ELR (cell line): ENCODE results near the gene ART4.

Experiments used
- DNase-seq: peaks from one replicate; pipeline ENCODE4 v3.0.0-alpha.2; 2015; ENCODE audit warnings: low read depth

ART4 gene, protein sequence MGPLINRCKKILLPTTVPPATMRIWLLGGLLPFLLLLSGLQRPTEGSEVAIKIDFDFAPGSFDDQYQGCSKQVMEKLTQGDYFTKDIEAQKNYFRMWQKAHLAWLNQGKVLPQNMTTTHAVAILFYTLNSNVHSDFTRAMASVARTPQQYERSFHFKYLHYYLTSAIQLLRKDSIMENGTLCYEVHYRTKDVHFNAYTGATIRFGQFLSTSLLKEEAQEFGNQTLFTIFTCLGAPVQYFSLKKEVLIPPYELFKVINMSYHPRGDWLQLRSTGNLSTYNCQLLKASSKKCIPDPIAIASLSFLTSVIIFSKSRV

DNA sequence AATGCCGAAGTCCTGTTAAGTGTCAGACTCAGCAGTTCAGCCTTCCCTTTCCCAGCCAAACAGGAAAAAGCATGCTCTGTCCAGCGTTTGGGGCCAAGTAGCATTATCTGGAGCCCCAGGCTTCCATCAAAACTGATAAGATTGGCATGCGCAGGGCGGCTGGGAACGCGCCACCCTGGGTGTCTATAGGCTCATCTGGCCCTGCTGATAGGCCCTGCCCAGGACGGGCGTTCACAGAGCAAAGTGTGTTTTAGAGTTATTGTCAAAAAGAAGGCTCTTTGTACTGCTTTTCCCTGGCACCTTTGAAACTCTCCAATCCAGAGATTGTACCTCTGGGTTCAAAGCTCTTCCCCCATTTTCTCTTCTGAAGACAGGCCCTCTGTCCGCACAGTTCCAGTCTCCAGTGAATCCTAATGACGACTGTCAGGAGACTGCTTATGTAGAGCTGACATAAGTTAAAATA is at the start of gene ART4:
Gene ART4, minus strand, starts transcription at position 102 of the 463 bp plus-strand sequence. CDS start 413 bp downstream, outside the sequence.
- no peak for DNase-seq

DNA sequence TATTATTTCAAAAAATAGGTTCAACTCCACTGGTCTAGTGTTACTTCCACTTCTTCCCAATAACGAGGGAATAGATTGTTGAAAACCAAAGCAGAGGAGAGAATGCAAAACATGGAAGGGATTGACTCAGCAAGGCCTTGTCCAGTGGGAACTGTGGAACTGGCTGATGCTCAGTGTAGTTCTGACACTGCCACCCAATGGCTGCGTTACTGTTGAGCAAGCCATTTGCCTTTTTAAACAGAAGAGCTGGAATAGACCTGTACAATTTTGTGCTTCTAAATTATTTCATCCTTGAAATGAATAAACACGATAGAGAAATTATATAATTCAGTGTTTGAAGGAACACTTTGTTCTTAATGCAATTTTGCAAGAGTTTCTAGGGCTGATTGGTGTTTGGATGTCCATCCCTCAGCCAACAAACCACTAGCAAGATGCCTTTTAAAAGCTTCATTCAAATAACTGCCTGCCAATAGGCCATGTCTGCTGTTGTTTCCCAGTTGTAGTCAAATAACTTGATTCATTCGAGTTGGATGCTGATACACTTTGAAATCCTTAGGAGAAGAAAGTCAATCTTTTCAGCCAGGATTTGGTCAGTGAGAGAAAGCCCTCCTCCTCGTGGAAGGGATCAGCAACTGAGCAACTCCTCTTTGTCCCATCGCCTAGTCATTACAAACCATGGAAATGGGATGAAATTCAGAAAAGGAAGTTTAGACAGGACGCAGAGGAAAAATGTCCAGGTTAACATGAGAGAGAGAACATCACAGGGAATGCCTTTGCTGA is 49.6 kb upstream of the ART4 start:
- DNase-seq: peak; percentile 28

DNA sequence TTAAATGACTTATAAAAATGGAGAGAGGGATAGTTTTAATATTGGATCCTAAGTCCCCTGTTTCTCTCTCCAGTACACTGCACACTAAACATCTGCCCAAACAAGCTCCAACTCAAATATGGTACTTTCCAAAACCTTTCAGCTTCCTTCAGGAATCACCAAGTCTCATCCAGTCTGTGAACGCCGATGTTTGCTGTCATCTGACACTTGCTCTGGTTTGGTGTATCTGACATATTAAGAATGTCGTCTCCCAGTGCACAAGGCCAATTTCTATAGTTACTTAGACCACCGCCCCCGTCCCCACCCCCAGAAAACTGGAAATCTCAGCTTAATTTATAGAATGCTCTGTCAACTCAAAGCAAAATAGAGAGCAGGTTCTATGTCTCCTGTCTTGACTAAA is 47.4 kb upstream of the ART4 start:
- DNase-seq: no peak

DNA sequence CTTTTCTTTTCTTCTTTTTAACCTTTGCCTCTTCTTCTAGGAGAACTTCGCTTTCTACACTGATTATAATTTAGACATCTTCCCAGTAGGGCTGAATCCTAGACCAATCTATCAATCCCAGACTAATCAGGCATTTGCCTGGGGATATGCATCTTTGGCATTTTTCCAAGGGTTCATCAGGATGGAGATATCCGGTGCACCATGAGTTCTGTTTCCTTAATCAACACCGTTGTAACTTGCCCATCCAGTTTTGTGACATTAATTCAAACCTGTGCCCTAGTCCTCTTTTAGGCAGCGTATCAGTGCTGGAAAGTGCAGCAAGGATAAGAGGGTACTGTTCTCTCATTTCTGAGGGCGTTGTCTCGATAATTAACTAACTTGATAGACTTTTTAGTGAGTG is 42.9 kb upstream of the ART4 start:
- DNase-seq: no peak

DNA sequence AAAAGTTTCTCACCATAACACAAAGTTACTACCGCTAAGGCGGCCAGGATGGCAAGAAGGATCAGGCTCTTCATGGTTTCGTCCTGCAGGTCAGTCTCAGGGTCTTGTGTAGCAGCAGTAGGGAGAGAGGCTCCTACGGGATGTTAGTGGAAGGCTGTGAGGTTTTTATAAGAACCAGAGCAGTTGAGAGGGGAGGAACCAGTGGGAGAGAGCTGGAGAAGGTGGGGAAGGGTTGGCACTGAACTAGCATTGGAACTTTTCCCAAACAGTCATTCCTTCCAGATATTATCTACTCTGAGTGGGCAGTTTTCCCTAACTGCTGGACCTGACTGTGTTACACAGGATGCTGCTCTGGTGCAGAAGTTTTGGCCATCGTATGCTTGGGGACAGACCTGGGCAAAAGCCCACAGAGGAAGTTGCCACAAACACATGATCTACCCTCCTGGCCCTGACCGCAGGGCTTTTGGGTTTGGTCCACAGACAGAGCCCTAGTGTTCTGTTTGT is 42.4 kb upstream of the ART4 start, which contains the start of gene MGP:
Gene MGP, minus strand, starts transcription at position 137 of the 504 bp plus-strand sequence. Its CDS starts 63 bp downstream, at position 74.
- DNase-seq: no peak

DNA sequence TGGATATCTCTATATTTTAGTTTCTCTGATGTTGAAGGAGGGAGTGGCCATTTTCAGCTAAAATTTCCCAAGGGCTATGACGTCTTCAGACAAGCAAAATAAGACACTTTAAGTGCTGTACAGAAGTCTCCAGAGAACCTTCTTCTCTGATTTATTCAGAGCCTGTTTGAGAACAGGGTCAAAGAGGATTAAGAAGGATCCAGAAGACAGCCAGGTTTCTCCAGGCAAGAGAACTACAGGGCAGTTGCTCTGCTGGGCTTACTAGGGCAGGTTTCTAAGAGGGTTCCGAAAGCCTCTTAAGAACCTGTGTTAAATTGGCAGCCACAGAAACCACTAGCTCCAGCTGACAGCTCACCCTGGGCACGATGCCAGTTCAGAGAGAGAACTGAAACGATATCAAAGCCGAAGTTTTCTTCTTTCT is 41.1 kb upstream of the ART4 start:
- peak; percentile 67 for DNase-seq

DNA sequence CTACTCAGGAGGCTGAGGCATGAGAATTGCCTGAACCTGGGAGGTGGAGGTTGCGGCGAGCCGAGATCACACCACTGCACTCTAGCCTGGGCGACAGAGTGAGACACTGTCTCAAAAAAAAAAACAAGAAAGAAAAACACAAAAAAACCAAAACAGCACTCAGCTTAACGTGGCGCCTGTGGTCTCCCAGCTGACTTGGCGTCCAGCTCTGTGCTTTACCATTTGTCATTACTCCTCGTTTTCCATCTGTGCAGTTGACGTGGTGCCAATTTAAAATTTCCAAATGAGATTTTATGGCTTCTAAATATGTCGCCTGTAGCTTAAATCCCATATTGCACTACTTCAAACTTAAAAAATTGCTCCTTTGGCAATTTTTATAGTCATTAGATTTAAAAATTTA is 40.4 kb upstream of the ART4 start:
- no peak for DNase-seq

DNA sequence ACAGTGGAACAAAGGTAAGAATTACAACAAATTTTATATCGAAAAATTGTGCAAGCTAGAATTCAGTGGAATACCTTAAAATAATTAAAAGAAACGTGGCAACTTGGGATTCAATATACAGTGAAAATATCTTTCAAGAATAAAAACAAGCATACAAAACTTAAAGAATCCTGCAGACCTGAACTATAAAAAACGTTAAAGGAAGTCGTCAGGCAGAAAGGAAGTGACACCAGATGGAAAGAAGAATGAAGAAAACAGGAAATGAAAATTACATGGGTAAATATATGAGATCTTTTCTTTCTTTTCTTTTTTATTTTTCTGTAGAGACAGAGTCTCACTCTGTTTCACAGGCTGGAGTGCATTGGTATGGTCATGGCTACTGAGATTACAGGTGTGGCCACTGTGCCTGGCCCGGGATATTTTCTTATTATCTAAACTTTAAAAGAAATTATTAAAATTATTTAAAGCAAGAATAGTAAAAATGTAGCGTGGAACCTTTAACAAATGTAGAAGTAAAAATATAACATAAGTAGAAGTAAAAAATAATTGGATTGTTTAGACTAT is 37.6 kb upstream of the ART4 start:
- no peak for DNase-seq

DNA sequence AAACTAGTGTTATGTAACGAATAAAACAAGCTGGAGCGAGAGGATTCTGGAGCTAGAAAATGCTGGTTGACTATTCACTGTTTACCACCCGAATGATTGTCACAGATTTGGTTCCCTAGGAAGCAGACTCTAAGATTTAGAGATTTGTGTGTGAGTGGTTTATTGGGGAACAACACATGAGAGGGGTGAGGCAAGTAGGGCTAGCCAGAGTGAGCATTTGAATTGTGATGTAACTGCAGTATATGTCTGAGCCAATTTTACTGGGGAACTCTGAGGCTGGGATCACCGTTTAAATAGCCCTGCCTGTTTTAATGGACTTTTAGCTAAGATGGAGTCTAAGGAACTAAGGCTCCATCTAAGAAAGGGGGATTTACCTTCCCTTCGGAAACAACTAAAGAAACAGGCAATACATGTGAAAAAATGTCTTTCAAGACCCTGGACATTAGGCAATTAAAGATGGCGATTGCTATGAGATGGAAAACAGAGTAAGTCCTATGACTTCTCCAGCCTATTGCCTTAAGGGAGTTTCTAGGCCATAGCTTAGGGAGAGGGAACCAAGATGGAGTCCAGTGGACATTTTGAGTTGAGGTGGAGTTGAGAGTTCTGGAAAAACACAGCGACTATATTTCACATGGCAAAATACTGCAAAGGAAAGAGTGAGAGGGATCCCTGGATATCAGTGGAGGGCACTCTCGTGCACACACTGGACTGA is 36.1 kb upstream of the ART4 start:
- DNase-seq: no peak

DNA sequence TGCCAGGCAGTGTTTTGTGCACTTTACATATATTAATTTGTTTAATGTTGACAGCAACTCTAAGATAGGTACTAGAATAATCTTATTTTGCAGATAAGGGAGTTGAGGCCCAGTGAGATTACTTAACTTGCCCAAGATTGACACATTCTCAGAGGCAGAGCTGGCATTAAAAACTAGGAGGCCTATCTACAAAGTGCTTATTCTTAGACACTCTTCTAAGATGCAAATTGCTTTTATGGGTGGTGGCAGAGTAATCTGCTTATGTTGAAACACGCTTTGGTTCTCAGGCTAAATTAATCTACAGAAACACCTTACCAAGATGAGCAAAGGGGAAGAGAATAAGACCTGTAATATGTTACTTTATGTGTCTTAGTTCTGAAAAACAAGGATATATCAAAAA is 35.2 kb upstream of the ART4 start:
- DNase-seq: no peak

DNA sequence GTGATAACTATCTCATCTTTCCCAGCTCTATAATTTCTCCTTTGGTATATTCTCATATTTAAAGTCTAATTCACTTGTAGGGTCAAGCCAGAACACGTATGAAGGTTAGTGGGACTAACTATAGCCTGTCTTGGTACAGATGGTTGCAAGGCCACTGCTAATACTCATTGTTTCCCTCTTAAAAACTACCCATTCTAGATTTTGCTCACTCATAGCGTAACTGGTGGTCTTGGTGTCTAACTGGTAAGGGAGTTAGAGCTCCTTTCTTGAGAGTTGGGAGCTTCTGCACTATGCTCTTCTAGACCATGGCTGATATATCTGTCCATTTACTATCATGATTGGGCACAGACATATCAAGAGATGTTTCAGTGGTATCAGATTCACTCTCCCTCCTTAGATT is 33.5 kb upstream of the ART4 start:
- no peak for DNase-seq

DNA sequence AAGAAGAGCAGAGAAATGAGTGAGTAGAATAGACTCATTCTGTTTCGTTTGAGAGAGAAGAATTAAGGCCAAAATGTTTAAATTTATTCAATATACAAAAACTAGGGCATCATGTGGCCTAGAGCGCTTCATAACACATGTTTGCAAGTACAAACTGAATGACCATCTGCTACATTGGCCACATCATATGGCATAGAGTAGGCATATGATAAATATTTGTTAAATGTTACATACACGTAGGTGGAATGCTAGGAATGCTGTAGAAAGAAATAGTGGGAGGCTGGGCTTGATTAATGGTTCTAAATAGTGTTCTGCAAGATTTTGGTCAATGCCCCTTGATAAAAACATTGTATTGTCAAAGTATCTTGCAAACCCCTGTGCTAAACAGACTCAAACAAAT is 31.6 kb upstream of the ART4 start:
- peak; percentile 27 for DNase-seq

DNA sequence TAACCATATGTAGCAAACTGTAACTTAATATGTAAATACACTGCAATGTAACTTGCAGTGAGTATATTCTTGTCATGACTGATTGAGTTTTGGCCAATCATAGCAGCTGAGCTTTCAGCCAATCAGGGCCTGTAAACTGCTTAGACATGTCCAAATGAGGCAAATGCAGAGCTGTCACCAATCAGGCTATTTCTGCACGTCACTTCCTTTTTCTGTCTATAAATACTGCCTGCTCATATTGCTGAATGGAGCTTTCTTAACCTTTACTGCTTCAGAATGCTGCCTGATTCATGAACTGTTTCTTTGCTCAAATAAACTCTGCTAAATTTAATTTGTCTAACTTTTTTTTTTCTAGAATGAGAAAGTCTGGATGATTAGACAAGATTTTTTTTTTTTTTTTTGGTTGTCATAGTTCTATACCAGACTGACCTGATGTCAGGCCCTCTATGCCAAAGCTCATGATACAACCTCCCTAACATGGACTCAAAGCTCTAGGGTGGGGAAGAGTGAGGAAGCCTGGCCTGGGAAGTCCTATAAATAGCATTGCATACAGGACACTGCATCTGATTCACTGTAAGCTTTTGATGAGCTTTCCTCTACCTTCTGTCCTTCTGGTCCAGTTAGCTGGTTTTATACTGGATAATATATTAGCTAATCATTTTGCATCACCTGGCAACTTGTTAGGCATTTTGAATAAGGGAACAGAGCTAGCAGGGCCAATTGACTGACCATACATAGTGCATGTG is 30.3 kb upstream of the ART4 start:
- no peak for DNase-seq

DNA sequence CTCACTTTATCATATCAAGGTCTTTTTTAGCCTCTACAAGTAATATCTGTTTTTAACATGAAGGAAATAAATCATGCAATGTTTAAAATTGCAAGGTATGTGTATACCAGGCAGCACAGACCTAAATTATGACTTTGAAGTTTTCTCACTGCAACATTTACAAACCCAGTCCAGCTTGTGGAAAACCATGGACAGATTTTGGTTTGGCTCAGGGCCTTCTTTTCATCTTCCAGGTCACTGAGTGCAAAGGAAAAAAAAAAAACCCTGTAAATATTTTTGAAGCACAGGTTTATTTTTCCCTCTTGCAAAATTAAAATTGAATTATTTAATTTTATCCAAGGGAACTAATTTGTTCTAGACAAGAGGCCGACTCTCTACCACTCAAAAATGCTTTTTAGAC is 28.6 kb upstream of the ART4 start:
- no peak for DNase-seq

DNA sequence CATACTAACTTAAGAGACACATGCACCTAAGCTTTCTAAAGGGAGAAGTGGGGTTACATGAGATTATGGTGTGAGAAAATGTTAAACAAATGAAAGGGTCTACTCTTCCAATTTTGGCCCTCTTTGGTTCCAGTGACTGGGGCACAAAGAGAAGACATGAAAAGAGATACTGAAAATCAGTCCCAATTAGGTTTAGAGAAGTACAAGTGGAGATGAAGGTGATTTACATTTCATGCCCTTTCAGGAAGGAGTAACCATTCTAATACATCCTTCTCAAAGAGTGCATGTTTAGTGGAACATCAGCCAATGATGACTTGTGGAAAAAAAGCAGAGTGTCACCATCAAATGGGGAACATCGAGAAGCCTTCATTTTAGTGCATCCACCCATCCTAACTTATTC is 27.9 kb upstream of the ART4 start:
- no peak for DNase-seq

DNA sequence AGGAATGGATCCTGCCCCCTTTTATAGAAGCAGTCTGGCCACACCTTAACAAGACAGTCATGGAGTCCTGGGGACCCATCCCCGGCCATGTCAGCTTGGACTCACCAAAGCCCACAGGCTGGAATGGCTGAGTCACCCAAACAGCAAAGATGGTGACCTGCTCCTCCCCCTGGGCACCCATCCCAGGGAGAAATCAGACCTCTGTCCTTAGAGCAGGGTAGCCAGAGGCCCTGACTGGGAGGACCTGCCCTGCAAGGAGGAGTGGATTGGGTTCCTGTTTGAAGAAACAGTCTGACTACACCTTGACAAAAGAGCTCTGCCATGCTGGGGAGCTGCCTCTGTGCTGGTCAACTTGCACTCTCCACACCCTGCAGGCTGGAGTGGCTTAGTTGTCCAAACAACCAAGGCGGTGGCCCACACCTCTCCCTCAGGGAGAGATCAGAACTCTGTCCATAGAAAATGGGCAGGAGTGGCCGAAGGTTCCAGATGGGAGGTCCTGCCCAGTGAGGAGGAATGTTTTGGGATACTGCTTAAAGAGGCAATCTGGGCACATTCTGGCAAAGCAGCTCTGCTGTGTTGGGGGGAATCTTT is 25.7 kb upstream of the ART4 start:
- peak; percentile 24 for DNase-seq

DNA sequence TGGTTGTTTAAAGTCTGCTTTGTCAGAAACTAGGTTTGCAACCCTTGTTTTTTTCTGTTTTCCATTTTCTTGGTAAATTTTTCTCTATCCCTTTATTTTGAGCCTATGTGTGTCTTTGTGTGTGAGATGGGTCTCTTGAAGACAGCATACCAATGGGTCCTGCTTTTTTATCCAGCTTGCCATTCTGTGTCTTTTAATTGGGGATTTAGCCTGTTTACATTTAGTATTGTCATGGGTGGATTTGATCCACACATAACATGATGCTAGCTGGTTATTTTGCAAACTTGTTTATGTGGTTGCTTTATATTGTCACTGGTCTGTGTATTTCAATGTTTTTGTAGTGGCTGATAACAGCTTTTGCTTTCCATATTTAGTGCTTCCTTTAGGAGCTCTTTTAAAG is 17.2 kb upstream of the ART4 start:
- DNase-seq: no peak

DNA sequence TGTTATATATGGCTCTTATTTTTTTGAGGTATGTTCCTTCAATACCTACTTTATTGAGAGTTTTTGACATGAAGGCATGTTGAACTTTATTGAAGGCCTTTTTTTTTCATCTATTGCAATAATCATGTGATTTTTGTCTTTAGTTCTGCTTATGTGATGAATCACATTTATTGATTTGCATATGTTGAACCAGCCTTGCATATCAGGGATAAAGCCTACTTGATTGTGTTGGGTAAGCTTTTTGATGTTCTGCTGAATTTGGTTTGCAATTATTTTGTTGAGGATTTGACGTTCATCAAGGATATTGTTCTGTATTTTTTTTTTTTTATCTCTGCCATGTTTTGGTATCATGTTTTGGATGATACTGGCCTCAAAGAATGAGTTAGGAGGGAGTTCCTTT is 15.2 kb upstream of the ART4 start:
- no peak for DNase-seq

DNA sequence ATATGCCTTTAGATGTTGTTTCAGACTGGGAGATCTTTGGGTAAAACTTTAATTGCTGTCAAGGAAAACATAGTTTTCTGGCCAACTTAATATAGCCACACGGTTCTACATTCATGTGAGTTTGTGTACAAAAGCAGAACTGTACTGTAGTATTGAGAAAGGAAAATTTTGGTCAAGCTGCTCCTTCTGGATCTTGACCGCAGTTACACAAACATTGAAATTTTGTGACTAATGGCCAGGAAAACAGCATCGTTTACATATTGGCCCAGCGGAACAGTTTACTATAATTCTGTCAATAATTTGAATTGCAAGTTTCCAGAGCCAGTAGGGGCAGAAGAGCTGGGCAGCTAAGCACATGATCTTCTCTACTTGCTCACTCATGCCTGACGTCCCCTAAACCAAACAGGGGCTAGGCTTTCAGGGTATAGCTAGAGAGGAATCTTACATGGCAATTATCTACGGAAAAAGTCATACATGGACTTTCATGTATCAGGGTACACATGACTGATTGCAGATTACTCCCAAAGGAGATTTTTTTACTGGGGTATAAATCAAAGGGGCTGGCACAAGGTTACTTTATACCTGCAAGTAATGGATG is 11.4 kb upstream of the ART4 start:
- DNase-seq: peak; percentile 44

DNA sequence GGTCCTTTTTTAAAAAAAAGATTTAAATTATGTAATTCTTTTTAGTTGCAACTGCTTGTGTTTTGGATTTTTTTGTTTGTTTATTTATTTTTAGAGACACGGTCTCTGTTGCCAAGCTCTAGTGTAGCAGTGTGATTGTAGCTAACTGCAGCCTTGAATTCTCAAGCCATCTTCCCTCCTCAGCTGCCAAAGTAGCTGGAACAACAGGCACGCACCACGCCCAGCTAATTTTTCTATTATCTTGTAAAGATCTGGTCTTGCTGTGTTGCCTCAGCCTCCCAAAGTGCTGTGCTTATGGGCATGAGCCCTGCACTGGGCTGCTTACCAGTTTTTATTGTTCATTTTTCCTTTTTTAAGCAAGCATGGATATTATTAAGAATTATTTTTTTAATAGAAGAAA is 10.6 kb upstream of the ART4 start:
- DNase-seq: no peak

DNA sequence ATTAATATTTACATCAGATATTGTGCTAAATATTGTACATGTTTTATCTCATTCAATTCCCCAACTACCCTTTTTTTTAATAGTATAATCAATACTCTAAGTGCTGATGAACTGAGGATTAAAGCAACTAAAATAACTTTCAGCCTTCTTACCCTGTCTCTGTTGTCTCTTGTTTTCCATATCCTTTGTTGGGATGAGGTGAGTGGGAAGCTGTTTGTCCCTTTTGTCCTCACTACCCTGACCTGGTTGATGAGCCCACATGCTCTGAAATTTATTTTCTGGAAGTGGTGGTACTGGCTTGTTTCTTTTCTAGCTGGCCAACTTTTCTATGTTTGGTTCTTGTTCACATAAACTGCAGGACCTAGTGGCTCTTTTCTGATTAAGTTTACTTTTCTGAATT is 9.6 kb upstream of the ART4 start:
- DNase-seq: no peak
